Esophagus muscularis mucosa (tissue), 4 donors: ENCODE data around the gene TRAPPC10. TPM values are rescaled to one million over a fixed set of nuclear protein-coding genes. Genes with fewer than 3 reads are reported as not detected.

ENCODE experiments used
- DNase-seq: peaks from one replicate; pipeline ENCODE4 v3.0.0-alpha.2; 2017; ENCODE audit errors: extremely low spot score
- H3K27ac ChIP-seq, 4 donors: fragments of 200-600 bp; sonication (generic); replicated peaks in 1 of 4; 1 replicate in 3 of 4; 2 replicates in 1 of 4; pipeline ENCODE4 v1.5.1; 2016 to 2019; ENCODE audit warnings: mild to moderate bottlenecking in 1 of 4
- H3K27me3 ChIP-seq, 4 donors: fragments of 200-600 bp; sonication (generic); one replicate each; pipeline versions ENCODE4 v1.5.1 to v1.6.0; 2016 to 2019
- H3K36me3 ChIP-seq, 4 donors: fragments of 200-600 bp; sonication (generic); one replicate each; pipeline ENCODE4 v1.5.1; 2016 to 2019
- H3K4me1 ChIP-seq, 4 donors: fragments of 200-600 bp; sonication (generic); one replicate each; pipeline ENCODE4 v1.5.1; 2016 to 2019
- H3K4me3 ChIP-seq, 4 donors: fragments of 200-600 bp; sonication (generic); 1 replicate in 2 of 4; 2 replicates in 2 of 4; pipeline ENCODE4 v1.5.1; 2016 to 2019; ENCODE audit warnings: mild to moderate bottlenecking in 4 of 4, moderate library complexity in 1 of 4
- H3K9me3 ChIP-seq, 4 donors: fragments of 200-600 bp; sonication (generic); 1 replicate in 3 of 4; 2 replicates in 1 of 4; pipeline ENCODE4 v1.5.1; 2016 to 2019
- CTCF ChIP-seq, 3 experiments: fragments of 200-600 bp in 2 of 3; fragments of 450-650 bp in 1 of 3; sonication (generic) in 2 of 3; IDR thresholded peaks; one replicate each; pipeline ENCODE4 v1.5.1; 2017 to 2019; ENCODE audit warnings: antibody characterized with exemption in 3 of 3, mild to moderate bottlenecking in 2 of 3, moderate library complexity in 1 of 3
- EP300 ChIP-seq: sonication (generic); formaldehyde crosslinking; IDR thresholded peaks from one replicate; pipeline ENCODE4 v1.6.1; 2017; ENCODE audit warnings: antibody characterized with exemption
- POLR2A ChIP-seq: fragments of 450-650 bp; IDR thresholded peaks from one replicate; pipeline ENCODE4 v1.6.1; 2017; ENCODE audit warnings: antibody characterized with exemption, moderate library complexity, mild to moderate bottlenecking, low read depth
- POLR2AphosphoS5 ChIP-seq, 2 donors: sonication (generic); formaldehyde crosslinking; IDR thresholded peaks; one replicate each; pipeline ENCODE4 v1.6.1; 2017; ENCODE audit warnings: antibody characterized with exemption in 2 of 2
- WGBS: methylation state at CpG from one replicate; pipeline ENCODE4 v1.1.5; 2018; 5-methylcytosine and 5-hydroxymethylcytosine counted together
- intact Hi-C: fragments of 100-400 bp; cut with DNase I; formaldehyde crosslinking; loops from one replicate; pipeline ENCODE4 v1.15.1; 2023
- total RNA-seq, 4 donors: library from RNA; depleted of rRNA; stranded (reverse); fragments of >200 nt; gene quantifications; one replicate each; pipeline versions ENCODE4 v1.1.0 to v1.2.1, GENCODE V29; 2016

Gene TRAPPC10
- total RNA-seq, 4 donors from 2014 or later = 14.5 to 35.2 (median 20.5) TPM

- WGBS = 84% methylated on average over 15 of the region's 15 CpGs
- no peak for TF ChIP-seq CTCF (IDR thresholded peaks at IDR 0.05)
- no peak for TF ChIP-seq EP300
- no peak for TF ChIP-seq POLR2A
- TF ChIP-seq POLR2AphosphoS5 (IDR thresholded peaks at IDR 0.05) = no peak
- H3K36me3 ChIP-seq = peaks cover 46 to 98% (median 83%) of the 10 kb centered on the region in 4 donors
- no peak overlapping the region for H3K4me3 ChIP-seq
- H3K27me3 ChIP-seq = no peaks in the 10 kb centered on the region
- H3K27ac ChIP-seq = peak overlapping the region in 2 of 4 donors; percentile 53 to 62
- H3K9me3 ChIP-seq = no peaks in the 10 kb centered on the region
- H3K4me1 ChIP-seq = peaks cover 12 to 48% (median 25%) of the 10 kb centered on the region in 4 donors
- DNase-seq = no peak
- intact Hi-C loops = no loop called here
Observed at GRCh38 chr21:44085491-44086321, 73.6 kb downstream of the TRAPPC10 start.

DNA sequence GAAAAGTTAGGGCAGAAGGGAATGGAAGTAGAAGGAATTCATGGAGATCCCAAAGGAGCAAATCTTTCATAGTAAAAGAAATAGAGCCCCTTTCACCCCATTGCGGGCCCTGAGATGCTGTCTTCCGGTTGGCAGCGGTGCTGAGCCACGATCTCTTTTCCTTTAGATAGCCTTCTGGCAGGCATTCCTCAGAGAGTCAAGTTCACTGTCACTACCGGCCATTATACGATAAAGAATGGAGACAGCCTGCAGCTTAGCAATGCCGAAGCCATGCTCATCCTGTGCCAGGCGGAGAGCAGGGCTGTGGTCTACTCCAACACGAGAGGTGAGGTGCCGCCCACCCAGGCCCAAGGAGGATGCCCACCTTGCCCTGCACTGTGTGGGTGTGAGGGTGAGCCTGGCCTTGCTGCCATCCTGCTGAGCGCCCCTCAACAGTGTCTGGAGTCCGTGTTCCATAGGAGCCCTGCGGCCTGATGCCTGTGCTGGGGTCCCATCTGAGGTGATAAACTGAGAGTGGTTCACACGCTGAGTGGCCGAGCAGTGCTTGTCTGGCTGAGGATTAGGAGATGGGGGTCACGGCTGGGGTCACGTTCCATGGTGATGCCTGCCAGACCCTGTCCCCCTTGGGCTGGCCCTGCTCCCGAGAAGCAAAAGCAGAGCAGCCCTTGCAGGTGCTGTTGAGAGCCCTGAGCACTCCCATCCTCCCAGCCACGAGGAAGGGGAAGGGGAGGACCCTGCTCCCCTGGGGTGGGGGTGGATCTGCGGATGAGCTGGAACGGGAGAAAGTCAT, 74.7 kb downstream of the TRAPPC10 start:
- peaks cover 46 to 98% (median 83%) of the 10 kb centered on the region in 4 donors for H3K36me3 ChIP-seq
- no peaks in the 10 kb centered on the region for H3K9me3 ChIP-seq
- WGBS = 89% methylated on average over 11 of the region's 21 CpGs
- no peak overlapping the region for H3K4me3 ChIP-seq
- H3K4me1 ChIP-seq = peaks cover 12 to 48% (median 25%) of the 10 kb centered on the region in 4 donors
- DNase-seq = no peak
- H3K27ac ChIP-seq = peak overlapping the region in 3 of 4 donors; percentile 3 to 62 (median 53)
- no peak for TF ChIP-seq CTCF (IDR thresholded peaks at IDR 0.05)
- no peak for TF ChIP-seq POLR2A
- no peak for TF ChIP-seq POLR2AphosphoS5 (IDR thresholded peaks at IDR 0.05)
- TF ChIP-seq EP300 = no peak
- intact Hi-C loops = no loop called here
- H3K27me3 ChIP-seq = no peaks in the 10 kb centered on the region

GRCh38 chr21:44087426-44088400, 75.6 kb downstream of the TRAPPC10 start:
- TF ChIP-seq POLR2AphosphoS5 (IDR thresholded peaks at IDR 0.05) (no peak), POLR2A (no peak), CTCF (IDR thresholded peaks at IDR 0.05) (no peak), EP300 (no peak)
- Histone ChIP-seq H3K36me3 (peaks cover 46 to 98% (median 85%) of the 10 kb centered on the region in 4 donors), H3K27ac (peak overlapping the region in 1 of 4 donors; percentile 37), H3K27me3 (no peaks in the 10 kb centered on the region), H3K9me3 (no peaks in the 10 kb centered on the region), H3K4me3 (no peak overlapping the region), H3K4me1 (peaks cover 12 to 48% (median 25%) of the 10 kb centered on the region in 4 donors)
- no peak for DNase-seq
- intact Hi-C loops = no loop called here
- 89% methylated on average over 31 of the region's 33 CpGs for WGBS

DNA sequence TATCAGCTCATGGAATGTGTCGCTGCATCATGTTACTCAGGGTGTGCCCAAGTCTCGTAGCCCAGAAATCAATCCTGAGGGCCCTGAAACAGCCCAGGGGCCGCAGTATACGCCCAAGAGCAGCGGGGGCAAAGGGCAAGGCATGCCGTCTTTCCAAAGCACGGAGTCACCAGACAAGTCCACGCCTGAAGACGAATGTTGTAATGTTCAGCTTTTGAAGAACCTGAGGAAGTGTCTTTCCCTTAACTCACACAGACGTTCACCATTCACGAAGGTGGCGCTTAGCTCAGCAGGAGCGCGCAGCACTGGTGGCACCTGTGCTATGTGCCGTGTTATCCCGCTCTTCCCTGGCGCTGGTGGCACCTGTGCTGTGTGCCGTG, 76.3 kb downstream of the TRAPPC10 start:
- WGBS = 92% methylated on average over 18 of the region's 18 CpGs
- no peaks in the 10 kb centered on the region for H3K9me3 ChIP-seq
- no peak overlapping the region for H3K4me3 ChIP-seq
- peaks cover 46 to 98% (median 86%) of the 10 kb centered on the region in 4 donors for H3K36me3 ChIP-seq
- intact Hi-C loops = no loop called here
- no peak overlapping the region for H3K27ac ChIP-seq
- peaks cover 12 to 41% (median 25%) of the 10 kb centered on the region in 4 donors for H3K4me1 ChIP-seq
- no peak for DNase-seq
- no peak for TF ChIP-seq POLR2AphosphoS5 (IDR thresholded peaks at IDR 0.05)
- no peak for TF ChIP-seq EP300
- no peak for TF ChIP-seq POLR2A
- no peak for TF ChIP-seq CTCF (IDR thresholded peaks at IDR 0.05)
- H3K27me3 ChIP-seq = no peaks in the 10 kb centered on the region
